Ovary (tissue), 9 donors: Measurements from ENCODE around the gene THRB. TPM values are rescaled to one million over a fixed set of nuclear protein-coding genes. Genes with fewer than 3 reads are reported as not detected.

ENCODE experiments used
- DNase-seq, 5 donors: peaks; one replicate each; pipeline ENCODE4 v3.0.0-alpha.2; 2019 to 2020
- H3K27ac ChIP-seq, 2 donors: fragments of 200-600 bp; one replicate each; pipeline versions ENCODE4 v1.5.1 to v1.8.0; 2019 to 2022
- H3K27me3 ChIP-seq: fragments of 200-600 bp; one replicate; pipeline ENCODE4 v1.8.0; 2022
- H3K36me3 ChIP-seq: fragments of 200-600 bp; sonication (generic); one replicate; pipeline ENCODE4 v1.5.1; 2019
- H3K4me1 ChIP-seq: one replicate; pipeline ENCODE4 v1.8.1; 2013; ENCODE audit warnings: mild to moderate bottlenecking, moderate library complexity; ENCODE audit not compliant: insufficient read depth
- H3K4me3 ChIP-seq: fragments of 200-600 bp; sonication (generic); one replicate; pipeline ENCODE4 v1.5.1; 2017
- H3K9me3 ChIP-seq, 2 donors: fragments of 200-600 bp in 1 of 2; sonication (generic) in 1 of 2; one replicate each; pipeline versions ENCODE4 v1.5.1 to v1.8.1; 2013 to 2019; ENCODE audit warnings: mild to moderate bottlenecking in 1 of 2, moderate library complexity in 1 of 2
- CTCF ChIP-seq, 3 donors: fragments of 450-650 bp in 2 of 3; fragments of 200-600 bp in 1 of 3; IDR thresholded peaks; one replicate each; pipeline versions ENCODE4 v1.5.1 to v1.8.0; 2016 to 2022; ENCODE audit warnings: antibody characterized with exemption in 3 of 3, mild to moderate bottlenecking in 1 of 3
- EP300 ChIP-seq: sonication (generic); formaldehyde crosslinking; IDR thresholded peaks from one replicate; pipeline ENCODE4 v1.6.1; 2017; ENCODE audit warnings: antibody characterized with exemption
- POLR2A ChIP-seq: fragments of 450-650 bp; IDR thresholded peaks from one replicate; pipeline ENCODE4 v1.6.1; 2017; ENCODE audit warnings: antibody characterized with exemption, mild to moderate bottlenecking, moderate library complexity
- WGBS, 3 donors: extraction: QIAGEN DNeasy Blood & Tissue Kit in 1 of 3; methylation state at CpG; one replicate each; pipeline versions ENCODE4 v1.1.5 to v1.1.7; 2013 to 2017; 5-methylcytosine and 5-hydroxymethylcytosine counted together
- intact Hi-C, 4 donors: fragments of 100-400 bp; cut with DNase I; formaldehyde crosslinking; loops; one replicate each; pipeline versions ENCODE4 v1.11.0 to v1.15.1; 2022 to 2023
- polyA plus RNA-seq, 2 donors: library from polyadenylated mRNA; stranded (reverse); fragments of 200-250 nt in 1 of 2; fragments of 350-450 nt in 1 of 2; fragmentation: Illumina TruSeq in 1 of 2; extraction: RNeasy Lipid Tissue Mini Kit (QIAGEN cat#74804) in 1 of 2; gene quantifications; one replicate each; pipeline ENCODE4 v1.2.3, GENCODE V29; 2013 to 2014
- total RNA-seq, 7 donors: library from RNA; depleted of rRNA in 2 of 7; stranded (reverse); fragments of >200 nt in 2 of 7; fragmentation: NEBNext Ultra II Directional in 3 of 7; extraction: Animal tissue kit (Norgen Biotek cat#: 25700) in 3 of 7; gene quantifications; one replicate each; pipeline versions ENCODE4 v1.1.0 to v1.2.4, GENCODE V29; 2016 to 2023
- donor health status: DM: no; HTN: no; CAD: no; lungs with moderate emphysema.
- donor health status: DM: no; HTN: no; CAD: no.
- donor health status: Bipolar disorder and iron deficiency.
- donor health status: DM: yes; HTN: yes; CAD: no.
- donor health status: DM: no; HTN: no; CAD: no.
- donor health status: DM: yes; HTN: yes; CAD: no.

The THRB gene
- total and polyA plus RNA-seq, 9 donors: 0.91 to 6.5 (median 3.2) TPM

GRCh38 chr3:24305795-24306467 is 188.7 kb downstream of the THRB start:
- no peaks in the 10 kb centered on the region for H3K4me1 ChIP-seq
- no peak for TF ChIP-seq EP300
- TF ChIP-seq POLR2A: no peak
- no peak for TF ChIP-seq CTCF (IDR thresholded peaks at IDR 0.05)
- no peaks in the 10 kb centered on the region for H3K36me3 ChIP-seq
- H3K4me3 ChIP-seq: no peak overlapping the region
- intact Hi-C loops: no loop called here
- no peaks in the 10 kb centered on the region for H3K27me3 ChIP-seq
- DNase-seq: no peak
- no peak overlapping the region for H3K27ac ChIP-seq
- 5 to 10% (median 7%) methylated on average over 4 of the region's 4 CpGs for WGBS, 3 donors
- no peaks in the 10 kb centered on the region for H3K9me3 ChIP-seq

- no peak overlapping the region for H3K4me3 ChIP-seq
- intact Hi-C loops: no loop called here
- H3K27me3 ChIP-seq: no peaks in the 10 kb centered on the region
- WGBS, 3 donors: 80 to 81% (median 80%) methylated on average over 7 of the region's 7 CpGs
- no peaks in the 10 kb centered on the region for H3K36me3 ChIP-seq
- TF ChIP-seq EP300 (no peak), CTCF (IDR thresholded peaks at IDR 0.05) (no peak), POLR2A (no peak)
- no peak for DNase-seq
- H3K27ac ChIP-seq: no peak overlapping the region
- no peaks in the 10 kb centered on the region for H3K9me3 ChIP-seq
- H3K4me1 ChIP-seq: no peaks in the 10 kb centered on the region
Measured at GRCh38 chr3:24303057-24303754, 191.4 kb downstream of the THRB start.

GRCh38 chr3:24302396-24302795 is 192.3 kb downstream of the THRB start:
- no peaks in the 10 kb centered on the region for H3K27me3 ChIP-seq
- H3K4me1 ChIP-seq: no peaks in the 10 kb centered on the region
- DNase-seq: no peak
- WGBS, 3 donors: 69 to 74% (median 72%) methylated on average over 2 of the region's 2 CpGs
- H3K4me3 ChIP-seq: no peak overlapping the region
- no peak overlapping the region for H3K27ac ChIP-seq
- H3K36me3 ChIP-seq: no peaks in the 10 kb centered on the region
- intact Hi-C loops: no loop called here
- TF ChIP-seq EP300 (no peak), CTCF (IDR thresholded peaks at IDR 0.05) (no peak), POLR2A (no peak)
- H3K9me3 ChIP-seq: no peaks in the 10 kb centered on the region

GRCh38 chr3:24300949-24301348 is 193.7 kb downstream of the THRB start:
- Histone ChIP-seq H3K4me3 (no peak overlapping the region), H3K9me3 (no peaks in the 10 kb centered on the region), H3K27me3 (no peaks in the 10 kb centered on the region), H3K36me3 (no peaks in the 10 kb centered on the region), H3K27ac (no peak overlapping the region), H3K4me1 (no peaks in the 10 kb centered on the region)
- WGBS, 3 donors: 82 to 95% (median 87%) methylated on average over 2 of the region's 2 CpGs
- TF ChIP-seq POLR2A: no peak
- TF ChIP-seq CTCF (IDR thresholded peaks at IDR 0.05): no peak
- TF ChIP-seq EP300: no peak
- no peak for DNase-seq
- intact Hi-C loops: no loop called here
